ENCODE measurements around the gene CFAP46.

Gene CFAP46

DNA sequence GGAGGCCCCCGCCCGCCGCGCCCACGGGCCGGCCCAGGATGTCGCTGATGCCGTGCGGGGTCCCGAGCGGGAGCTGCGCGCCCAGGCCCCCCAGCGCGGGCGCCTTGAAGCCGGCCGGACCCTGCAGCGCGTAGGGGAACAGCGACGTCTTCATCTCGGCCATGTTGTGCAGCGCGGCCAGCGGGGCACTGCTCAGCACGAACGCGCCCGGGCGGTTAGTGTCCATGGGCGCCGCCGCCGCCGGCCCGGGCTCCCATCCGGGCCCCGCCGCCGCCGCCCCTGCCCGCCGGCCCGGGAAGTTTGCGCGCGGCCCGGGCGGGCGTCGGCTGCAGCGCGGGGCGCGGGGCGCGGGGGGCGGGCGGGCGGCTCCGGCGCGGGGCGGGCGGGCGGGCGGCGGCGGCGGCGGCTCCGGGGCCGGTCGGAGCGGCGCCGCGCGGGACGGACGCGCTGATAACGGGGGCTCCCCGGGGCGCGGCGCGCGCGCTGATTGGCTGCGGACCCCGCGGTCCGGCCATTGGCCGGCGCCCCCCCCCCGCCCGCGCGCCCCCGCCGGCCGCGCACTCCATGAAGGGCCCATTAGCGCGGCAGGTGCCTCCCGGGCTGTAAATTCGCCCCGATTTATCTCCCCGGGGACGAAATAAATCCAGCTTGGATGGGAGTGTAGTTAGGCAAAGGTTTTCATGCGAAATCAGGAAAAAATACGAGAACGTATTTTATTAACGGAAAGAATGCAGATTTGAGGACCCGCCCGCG, 156.5 kb downstream of the CFAP46 start, which contains the start of gene NKX6-2:
Gene NKX6-2, minus strand, starts transcription at position 425 of the 753 bp plus-strand sequence. Its CDS starts 199 bp downstream, at position 226.
- no peak within 1 kb of the TSS for H3K4me3 Mint-ChIP-seq
- H3K36me3 Mint-ChIP-seq (ENCODE audit: low read depth) = peaks cover 18% of the 10 kb centered on the region
- H3K27ac Mint-ChIP-seq = no peak within 1 kb of the TSS
- peaks cover 13% of the 10 kb centered on the region for H3K27me3 Mint-ChIP-seq
- no peaks in the 10 kb centered on the region for H3K9me3 Mint-ChIP-seq
- peaks cover 3% of the 10 kb centered on the region for H3K4me1 Mint-ChIP-seq (ENCODE audit: low read depth)

DNA sequence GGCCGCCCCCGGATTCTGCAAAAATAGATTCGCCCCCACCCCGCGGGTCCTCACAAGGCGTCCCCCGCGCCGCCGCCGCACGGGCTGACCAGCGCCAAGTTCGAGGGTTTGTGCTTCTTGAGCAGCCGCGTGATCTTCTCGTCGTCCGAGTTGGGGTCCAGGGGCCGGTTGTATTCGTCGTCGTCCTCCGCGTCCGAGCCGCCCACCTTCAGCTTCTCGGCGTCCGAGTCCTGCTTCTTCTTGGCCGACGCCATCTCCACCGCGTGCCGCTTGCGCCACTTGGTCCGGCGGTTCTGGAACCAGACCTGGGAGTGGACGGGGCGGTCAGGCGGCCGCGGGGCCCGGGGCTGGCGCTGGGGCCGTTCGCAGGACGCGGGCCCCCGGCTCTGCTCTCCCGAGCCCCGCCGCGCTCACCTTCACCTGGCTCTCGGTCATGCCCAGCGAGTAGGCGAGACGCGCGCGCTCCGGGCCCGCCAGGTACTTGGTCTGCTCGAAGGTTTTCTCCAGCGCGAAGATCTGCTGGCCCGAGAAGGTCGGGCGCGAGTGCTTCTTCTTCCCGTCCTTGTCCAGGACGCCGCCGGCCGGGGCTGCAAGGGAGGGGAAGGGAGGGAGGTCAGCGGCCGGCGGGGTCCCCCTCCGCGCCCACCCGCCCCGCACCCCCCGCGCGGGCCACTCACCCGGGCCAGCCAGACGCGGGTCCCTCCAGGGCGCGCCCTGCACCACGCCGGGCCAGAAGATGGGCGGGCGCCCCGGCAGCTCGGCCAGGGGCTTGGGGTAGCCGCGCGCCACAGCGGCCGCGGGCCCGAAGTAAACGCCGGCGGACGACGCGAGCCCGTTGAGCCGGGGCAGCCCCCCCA, 157.3 kb downstream of the CFAP46 start:
- Mint-ChIP-seq H3K27me3 (peaks cover 13% of the 10 kb centered on the region), H3K4me1 (ENCODE audit: low read depth) (peaks cover 3% of the 10 kb centered on the region), H3K9me3 (no peaks in the 10 kb centered on the region), H3K27ac (no peak overlapping the region), H3K4me3 (no peak overlapping the region), H3K36me3 (ENCODE audit: low read depth) (peaks cover 18% of the 10 kb centered on the region)

DNA sequence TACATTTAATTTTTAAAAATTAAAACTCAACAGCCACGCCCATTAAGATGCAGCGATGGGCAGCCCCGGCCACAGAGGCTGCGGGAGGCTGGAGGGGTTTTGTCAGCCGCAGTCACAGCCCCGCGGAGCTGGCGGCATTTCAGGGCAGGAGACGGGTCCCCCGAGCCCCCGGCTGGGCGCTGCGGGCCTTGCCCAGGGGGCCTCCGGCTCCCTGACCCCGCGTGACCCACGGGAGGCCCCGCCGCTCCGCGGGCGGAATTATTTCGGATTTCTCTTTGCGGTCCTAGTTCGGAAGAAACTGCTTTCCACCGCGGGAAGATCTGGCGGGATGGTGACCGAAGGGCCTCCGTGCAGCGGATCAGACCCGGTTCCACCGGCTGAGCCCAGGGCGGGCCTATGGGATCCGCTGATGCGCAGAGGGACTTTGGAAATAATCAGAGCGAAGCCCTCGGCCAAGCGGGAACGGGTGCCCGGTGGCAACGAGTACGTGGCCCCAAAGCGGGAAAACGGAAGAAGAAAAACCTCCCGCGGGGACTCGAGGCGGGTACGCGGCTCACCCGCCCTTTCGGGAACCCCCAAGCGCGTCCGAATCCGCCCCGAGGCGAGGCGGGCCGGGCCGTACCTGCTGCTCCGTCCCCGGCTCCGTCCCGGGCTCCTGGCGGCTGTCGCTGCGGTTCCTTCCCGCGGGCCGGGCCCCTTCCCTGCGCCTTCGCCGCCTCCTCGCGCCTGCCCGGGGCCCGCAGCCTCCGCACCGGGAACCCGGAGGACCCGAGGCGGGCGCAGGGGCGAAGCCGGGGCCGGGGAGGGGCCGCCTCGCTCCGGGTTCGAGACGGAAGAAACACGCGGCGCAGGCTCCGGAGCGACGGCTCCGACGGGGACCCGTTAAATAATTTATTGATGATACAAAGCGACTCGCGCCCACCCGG, 158.2 kb downstream of the CFAP46 start:
- no peak overlapping the region for H3K27ac Mint-ChIP-seq
- peaks cover 13% of the 10 kb centered on the region for H3K27me3 Mint-ChIP-seq
- no peaks in the 10 kb centered on the region for H3K9me3 Mint-ChIP-seq
- H3K4me1 Mint-ChIP-seq (ENCODE audit: low read depth) = peaks cover 3% of the 10 kb centered on the region
- no peak overlapping the region for H3K4me3 Mint-ChIP-seq
- peaks cover 18% of the 10 kb centered on the region for H3K36me3 Mint-ChIP-seq (ENCODE audit: low read depth)

DNA sequence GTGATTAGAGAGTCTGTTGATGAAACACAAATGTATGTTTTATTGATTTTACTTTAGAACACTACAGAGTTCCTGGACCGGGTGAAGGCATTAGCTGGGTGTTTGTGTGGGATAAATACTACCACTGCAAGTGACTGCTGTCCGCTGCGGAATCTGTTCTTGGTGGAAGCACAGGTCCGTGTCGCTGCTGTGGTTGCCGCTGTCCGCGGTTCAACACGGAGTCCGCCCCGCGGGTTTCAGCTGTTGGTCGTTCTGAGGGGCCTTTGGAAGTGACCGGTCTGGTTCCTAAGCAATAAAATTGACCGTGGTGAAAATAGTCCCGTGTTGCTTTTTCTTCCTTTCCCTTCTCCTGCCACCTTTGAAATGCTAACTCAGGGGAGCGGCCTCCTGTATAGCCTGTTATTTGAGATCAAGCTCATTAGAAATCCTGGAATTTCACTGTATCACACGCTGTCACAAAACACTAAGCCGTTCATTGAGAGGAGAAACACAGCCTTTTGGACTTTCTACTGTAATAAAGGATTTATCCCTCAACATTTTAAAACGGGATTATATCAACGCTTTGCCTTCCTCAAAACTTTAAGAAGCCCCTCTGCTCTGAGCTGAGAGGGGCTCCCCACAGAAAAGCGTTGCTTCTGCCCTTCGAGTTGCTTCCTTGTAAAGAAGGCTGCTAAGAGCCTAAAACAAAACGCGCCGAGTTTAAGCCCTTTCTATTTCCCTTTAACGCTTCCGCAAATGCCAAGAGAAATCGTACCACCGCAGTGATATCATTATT, 159.0 kb downstream of the CFAP46 start:
- H3K36me3 Mint-ChIP-seq (ENCODE audit: low read depth) = peaks cover 18% of the 10 kb centered on the region
- no peak overlapping the region for H3K4me3 Mint-ChIP-seq
- H3K27ac Mint-ChIP-seq = no peak overlapping the region
- H3K4me1 Mint-ChIP-seq (ENCODE audit: low read depth) = peaks cover 3% of the 10 kb centered on the region
- H3K27me3 Mint-ChIP-seq = peaks cover 13% of the 10 kb centered on the region
- no peaks in the 10 kb centered on the region for H3K9me3 Mint-ChIP-seq

DNA sequence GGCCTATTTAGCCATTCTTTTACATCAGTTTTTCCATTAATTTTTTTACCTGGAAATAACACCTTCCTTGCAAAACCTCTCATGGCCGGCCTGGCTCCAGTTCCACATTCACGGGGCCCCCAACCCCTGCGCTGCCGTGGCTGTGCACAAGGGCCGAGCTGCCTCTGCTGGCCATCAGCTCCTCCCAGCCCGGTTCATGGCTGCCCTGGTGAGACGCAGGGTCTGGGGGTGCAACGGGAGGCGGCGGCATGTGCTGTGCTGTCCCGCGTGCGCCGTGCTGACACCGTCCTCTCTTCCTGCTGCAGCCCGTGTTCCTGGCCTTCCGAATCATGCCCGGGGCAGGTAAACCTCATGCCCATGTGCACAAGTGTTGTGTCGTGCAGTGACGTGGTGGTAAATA, 160.8 kb downstream of the CFAP46 start:
- no peak overlapping the region for H3K27ac Mint-ChIP-seq
- peaks cover 3% of the 10 kb centered on the region for H3K4me1 Mint-ChIP-seq (ENCODE audit: low read depth)
- no peaks in the 10 kb centered on the region for H3K9me3 Mint-ChIP-seq
- peaks cover 13% of the 10 kb centered on the region for H3K27me3 Mint-ChIP-seq
- no peak overlapping the region for H3K4me3 Mint-ChIP-seq
- H3K36me3 Mint-ChIP-seq (ENCODE audit: low read depth) = peaks cover 18% of the 10 kb centered on the region

DNA sequence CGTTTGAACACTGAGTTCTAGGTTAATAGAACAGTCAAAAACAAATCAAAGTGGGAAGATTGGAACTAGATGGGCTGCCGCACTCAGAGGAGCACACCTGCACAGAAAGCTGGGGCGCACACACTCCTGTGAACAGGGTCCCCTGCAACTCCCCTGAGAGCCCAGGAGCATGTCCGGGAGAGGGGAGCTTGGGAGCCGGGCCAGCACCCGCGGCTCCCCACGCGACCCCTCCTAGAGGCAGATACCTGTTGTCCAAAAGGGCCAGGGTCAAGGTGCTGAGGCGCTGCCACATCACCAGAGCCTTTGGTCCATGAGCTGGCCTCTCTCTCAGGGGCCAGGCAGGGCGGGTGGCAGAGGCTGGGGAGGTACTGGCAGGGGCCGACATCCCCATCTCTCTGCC, 162.0 kb downstream of the CFAP46 start:
- H3K4me1 Mint-ChIP-seq (ENCODE audit: low read depth) = peaks cover 3% of the 10 kb centered on the region
- H3K9me3 Mint-ChIP-seq = no peaks in the 10 kb centered on the region
- H3K4me3 Mint-ChIP-seq = no peak overlapping the region
- peaks cover 18% of the 10 kb centered on the region for H3K36me3 Mint-ChIP-seq (ENCODE audit: low read depth)
- no peak overlapping the region for H3K27ac Mint-ChIP-seq
- H3K27me3 Mint-ChIP-seq = peaks cover 13% of the 10 kb centered on the region

DNA sequence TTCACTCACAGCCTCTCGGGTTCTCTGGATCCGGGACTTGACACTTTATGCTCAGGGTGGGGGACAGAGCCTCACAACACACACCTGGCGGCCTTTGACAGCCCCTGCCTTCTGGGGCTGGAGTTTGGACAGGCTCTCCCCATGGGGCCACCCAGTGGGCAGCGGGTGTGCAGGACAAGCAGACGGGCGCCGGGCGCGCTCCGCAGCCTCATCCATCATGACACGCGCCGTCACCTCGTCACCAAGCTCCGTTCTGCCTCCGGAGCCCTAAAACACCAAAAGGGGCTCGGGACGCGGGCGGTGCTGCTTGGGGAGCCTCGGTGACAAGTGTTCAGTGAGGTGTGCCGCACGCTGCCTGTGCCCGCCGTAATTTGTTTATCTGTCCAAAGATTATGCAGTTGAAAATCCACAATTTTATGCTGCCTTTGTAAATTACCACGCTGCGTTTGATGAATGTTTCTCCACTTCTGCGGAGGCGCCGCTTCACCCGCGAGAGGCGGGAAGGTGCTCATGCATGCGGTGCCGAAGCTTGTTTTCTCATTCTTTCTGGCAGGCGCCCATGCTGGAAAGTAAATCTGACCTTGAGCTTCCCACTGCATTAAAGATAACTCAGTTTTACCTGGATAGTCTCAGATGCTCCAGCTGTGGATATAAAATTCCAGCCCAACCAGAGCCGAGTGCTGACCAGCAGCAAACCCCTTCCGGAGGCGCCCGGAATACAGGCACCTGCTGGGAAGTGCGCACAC, 162.6 kb downstream of the CFAP46 start:
- peaks cover 18% of the 10 kb centered on the region for H3K36me3 Mint-ChIP-seq (ENCODE audit: low read depth)
- H3K27me3 Mint-ChIP-seq = peaks cover 13% of the 10 kb centered on the region
- no peak overlapping the region for H3K4me3 Mint-ChIP-seq
- no peak overlapping the region for H3K27ac Mint-ChIP-seq
- H3K9me3 Mint-ChIP-seq = no peaks in the 10 kb centered on the region
- peaks cover 3% of the 10 kb centered on the region for H3K4me1 Mint-ChIP-seq (ENCODE audit: low read depth)

DNA sequence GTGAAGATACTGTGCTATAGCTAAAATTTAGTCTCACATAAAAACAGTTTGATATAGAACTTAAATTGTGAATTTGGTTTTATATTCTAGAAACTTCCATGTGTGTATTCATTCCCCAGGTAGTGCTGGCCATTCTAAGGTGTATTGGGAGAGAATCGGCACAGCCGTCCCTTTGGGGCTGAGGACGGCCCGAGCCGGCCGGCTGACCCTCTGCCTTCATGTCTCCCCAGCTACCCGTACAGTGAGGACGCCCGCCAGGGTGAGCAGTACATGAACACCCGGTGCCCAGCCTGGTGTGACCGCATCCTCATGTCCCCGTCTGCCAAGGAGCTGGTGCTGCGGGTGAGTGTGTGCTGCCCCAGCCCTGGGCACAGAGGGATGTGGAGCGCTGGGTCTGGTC, 164.9 kb downstream of the CFAP46 start:
- Mint-ChIP-seq H3K36me3 (ENCODE audit: low read depth) (peaks cover 4% of the 10 kb centered on the region), H3K9me3 (no peaks in the 10 kb centered on the region), H3K4me1 (ENCODE audit: low read depth) (no peaks in the 10 kb centered on the region), H3K4me3 (no peak overlapping the region), H3K27ac (no peak overlapping the region), H3K27me3 (no peaks in the 10 kb centered on the region)

DNA sequence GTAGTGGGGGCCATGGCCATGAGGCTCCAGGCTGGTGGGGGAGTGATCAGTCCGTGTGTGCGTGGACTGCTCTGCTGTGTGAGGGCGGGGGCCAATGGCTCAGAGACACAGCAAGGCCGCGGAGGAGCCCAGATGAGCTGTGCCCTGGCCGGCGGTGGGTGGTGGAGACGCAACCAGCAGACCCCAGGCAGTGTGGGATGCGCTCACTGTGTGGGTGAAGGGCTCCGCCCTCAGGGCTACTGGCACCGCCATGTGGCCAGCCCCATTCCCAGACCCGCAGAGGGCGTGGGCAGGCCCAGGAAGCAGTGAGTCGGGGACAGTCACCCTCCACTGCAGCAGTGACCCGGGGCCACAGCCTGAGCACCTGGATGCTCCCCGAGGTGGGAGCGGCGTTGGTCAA, 165.5 kb downstream of the CFAP46 start:
- Mint-ChIP-seq H3K9me3 (no peaks in the 10 kb centered on the region), H3K4me3 (no peak overlapping the region), H3K27ac (no peak overlapping the region), H3K4me1 (ENCODE audit: low read depth) (no peaks in the 10 kb centered on the region), H3K36me3 (ENCODE audit: low read depth) (peaks cover 2% of the 10 kb centered on the region), H3K27me3 (no peaks in the 10 kb centered on the region)

DNA sequence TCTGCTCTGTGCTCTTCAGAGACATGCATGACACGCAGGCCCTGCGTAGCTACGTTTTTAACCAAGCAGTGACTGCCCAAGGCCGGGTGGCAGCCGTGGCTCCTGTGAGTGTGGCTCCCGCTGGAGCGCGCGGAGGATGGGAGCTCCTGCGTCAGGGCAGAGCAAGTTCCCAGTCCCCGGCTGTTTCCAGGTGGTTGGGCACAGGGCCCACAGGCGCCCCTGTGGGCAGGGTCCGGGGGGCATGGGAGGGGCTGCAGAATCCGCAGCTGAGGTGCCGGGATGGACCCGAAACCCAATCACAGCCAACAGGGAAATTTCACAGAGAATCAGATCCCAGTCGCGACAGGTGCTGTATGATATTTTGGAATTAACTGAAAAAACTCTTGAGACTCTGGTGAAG, 166.2 kb downstream of the CFAP46 start:
- no peak overlapping the region for H3K4me3 Mint-ChIP-seq
- H3K27ac Mint-ChIP-seq = no peak overlapping the region
- H3K9me3 Mint-ChIP-seq = no peaks in the 10 kb centered on the region
- H3K36me3 Mint-ChIP-seq (ENCODE audit: low read depth) = no peaks in the 10 kb centered on the region
- no peaks in the 10 kb centered on the region for H3K4me1 Mint-ChIP-seq (ENCODE audit: low read depth)
- no peaks in the 10 kb centered on the region for H3K27me3 Mint-ChIP-seq

DNA sequence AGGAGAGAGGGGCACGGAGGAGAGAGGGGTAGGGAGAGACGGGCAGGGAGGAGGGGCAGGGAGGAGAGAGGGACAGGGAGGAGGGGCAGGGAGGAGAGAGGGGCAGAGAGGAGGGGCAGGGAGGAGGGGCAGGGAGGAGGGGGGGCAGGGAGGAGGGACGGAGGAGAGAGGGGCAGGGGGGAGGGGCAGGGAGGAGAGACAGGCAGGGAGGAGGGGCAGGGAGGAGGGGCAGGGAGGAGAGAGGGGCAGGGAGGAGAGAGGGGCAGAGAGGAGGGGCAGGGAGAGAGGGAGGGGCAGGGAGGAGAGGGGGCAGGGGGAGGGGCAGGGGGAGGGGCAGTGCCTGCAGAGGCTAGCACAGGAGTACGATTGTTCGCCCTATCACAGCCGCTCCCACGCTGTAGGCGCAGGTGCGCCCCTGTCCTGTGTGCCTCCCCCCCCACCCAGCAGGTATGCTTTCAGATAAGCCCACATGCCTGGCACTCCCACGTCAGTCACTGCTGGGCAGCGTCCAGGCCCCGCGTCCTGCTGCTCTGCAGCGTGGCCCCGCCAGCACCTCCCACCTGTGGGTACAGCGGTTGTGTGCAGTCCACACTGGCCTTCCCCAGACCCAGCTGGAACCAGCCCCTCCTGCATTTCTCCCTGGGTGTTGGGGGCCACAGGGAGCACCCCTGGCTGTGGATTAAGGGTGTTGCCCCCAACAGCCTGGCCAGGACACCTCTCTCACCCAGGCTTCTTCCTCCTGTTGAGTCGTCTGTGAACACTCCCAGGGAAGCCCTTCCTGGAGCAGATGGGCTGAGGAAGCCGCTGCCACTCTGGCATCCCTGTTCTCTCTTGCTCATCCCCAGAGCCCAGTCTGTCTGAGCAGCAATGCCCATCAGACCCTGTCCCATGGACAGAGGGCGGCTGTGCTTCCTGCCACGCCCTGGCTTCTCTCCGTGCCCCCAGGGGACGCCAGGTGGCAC, 167.2 kb downstream of the CFAP46 start:
- H3K9me3 Mint-ChIP-seq = no peaks in the 10 kb centered on the region
- no peaks in the 10 kb centered on the region for H3K4me1 Mint-ChIP-seq (ENCODE audit: low read depth)
- no peaks in the 10 kb centered on the region for H3K27me3 Mint-ChIP-seq
- H3K4me3 Mint-ChIP-seq = no peak overlapping the region
- peaks cover 3% of the 10 kb centered on the region for H3K36me3 Mint-ChIP-seq (ENCODE audit: low read depth)
- H3K27ac Mint-ChIP-seq = no peak overlapping the region

DNA sequence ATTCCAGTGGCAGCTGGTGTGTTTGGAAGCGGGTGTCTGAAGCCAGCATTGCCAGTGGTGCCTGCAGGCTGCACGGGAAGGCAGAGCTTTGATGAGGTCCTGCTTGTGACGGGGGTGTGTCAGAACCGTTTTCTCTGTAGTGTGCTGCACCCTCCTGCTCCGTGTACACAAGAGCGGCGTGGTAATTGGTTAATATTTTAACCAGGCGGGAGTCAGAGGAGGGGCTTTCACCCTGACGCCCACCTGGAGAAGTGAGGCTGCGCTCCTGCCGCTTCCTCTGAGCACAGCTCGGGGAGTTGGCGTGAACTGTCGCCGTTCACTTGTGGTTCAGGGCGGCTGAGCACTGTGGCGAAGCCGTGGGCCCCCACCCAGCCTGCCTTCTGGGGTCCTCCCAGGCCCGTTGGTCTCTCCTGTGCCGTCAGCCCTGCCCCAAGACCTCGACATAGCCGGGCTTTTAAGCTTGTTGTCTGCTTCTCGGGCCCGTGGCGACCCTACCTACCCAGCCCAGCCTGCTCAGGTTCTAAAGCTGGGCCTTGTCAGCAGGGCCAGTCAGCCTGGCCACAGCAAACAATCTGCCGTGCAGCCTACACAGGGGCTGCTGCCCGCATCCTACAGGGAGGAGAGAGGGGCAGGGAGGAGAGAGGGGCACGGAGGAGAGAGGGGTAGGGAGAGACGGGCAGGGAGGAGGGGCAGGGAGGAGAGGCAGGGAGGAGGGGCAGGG, 168.0 kb downstream of the CFAP46 start:
- no peaks in the 10 kb centered on the region for H3K9me3 Mint-ChIP-seq
- no peak overlapping the region for H3K4me3 Mint-ChIP-seq
- no peak overlapping the region for H3K27ac Mint-ChIP-seq
- H3K36me3 Mint-ChIP-seq (ENCODE audit: low read depth) = peaks cover 4% of the 10 kb centered on the region
- H3K27me3 Mint-ChIP-seq = no peaks in the 10 kb centered on the region
- no peaks in the 10 kb centered on the region for H3K4me1 Mint-ChIP-seq (ENCODE audit: low read depth)

Measured in stimulated activated naive CD8-positive, alpha-beta T cell treated with anti-CD3 and anti-CD28 coated beads, Interleukin-15, Interleukin-2, amounts not matched to agents 100 ng/mL and 50 ng/mL, for 24 hours (primary cell).